ENCODE results near the gene IVNS1ABP. TPM values are rescaled to one million over a fixed set of nuclear protein-coding genes. Genes with fewer than 3 reads are reported as not detected.
A peak's percentile ranks its signal among the peaks of the same experiment; 100 is the strongest.

The IVNS1ABP gene
- total RNA-seq, 4 donors from 2014 or later = 50.5 to 174 (median 133) TPM

DNA sequence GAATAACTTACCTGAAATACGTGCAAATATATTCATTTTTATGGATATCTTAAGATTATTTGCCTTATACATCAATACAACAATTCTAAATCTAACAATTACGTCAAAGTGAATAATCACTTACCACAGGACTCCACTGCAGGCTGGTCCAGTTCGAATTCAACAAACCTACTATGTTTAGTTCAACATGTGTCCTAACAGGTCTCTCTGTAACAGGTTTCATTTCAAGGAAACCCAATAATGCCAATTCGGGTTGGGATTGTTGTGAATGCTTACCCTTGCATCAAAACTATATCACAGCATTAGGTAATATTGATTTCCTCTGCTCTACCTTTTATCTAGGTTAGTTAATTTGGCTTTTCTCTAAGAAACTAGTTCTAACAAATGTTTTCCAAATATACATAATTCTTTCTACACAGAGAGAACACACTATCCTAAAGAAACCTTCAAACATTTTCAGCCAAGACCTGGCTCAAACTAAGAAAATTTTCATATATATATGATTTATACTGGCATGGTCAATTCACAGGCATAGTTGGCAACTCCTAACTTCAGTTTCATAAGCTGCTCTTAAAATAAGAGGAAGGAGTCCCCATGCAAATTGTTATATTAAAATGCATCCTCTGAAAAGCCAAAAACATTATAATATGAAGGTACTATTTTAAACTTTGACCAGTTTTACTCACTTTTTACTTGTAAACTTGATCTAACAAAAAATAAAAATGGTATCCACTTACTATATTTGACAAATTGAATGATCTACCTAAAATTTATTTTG lies 4.5 kb downstream of the IVNS1ABP start:
- no peak for TF ChIP-seq POLR2A (IDR thresholded peaks at IDR 0.05)
- TF ChIP-seq, protein P1, sequence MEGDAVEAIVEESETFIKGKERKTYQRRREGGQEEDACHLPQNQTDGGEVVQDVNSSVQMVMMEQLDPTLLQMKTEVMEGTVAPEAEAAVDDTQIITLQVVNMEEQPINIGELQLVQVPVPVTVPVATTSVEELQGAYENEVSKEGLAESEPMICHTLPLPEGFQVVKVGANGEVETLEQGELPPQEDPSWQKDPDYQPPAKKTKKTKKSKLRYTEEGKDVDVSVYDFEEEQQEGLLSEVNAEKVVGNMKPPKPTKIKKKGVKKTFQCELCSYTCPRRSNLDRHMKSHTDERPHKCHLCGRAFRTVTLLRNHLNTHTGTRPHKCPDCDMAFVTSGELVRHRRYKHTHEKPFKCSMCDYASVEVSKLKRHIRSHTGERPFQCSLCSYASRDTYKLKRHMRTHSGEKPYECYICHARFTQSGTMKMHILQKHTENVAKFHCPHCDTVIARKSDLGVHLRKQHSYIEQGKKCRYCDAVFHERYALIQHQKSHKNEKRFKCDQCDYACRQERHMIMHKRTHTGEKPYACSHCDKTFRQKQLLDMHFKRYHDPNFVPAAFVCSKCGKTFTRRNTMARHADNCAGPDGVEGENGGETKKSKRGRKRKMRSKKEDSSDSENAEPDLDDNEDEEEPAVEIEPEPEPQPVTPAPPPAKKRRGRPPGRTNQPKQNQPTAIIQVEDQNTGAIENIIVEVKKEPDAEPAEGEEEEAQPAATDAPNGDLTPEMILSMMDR (IDR thresholded peaks at IDR 0.05) = no peak
- no peak for TF ChIP-seq EP300 (IDR thresholded peaks at IDR 0.05; ENCODE audit: low read depth)
- TF ChIP-seq POLR2AphosphoS5 (IDR thresholded peaks at IDR 0.05) = no peak
- peaks cover 4 to 54% (median 42%) of the 10 kb centered on the region in 4 donors for H3K4me1 ChIP-seq
- 75 to 76% methylated on average over 3 to 4 of the region's 4 CpGs for WGBS, 2 donors (ENCODE audit: low coverage in 1 of 2)
- in situ Hi-C loops (cut with MboI; ENCODE audit: low pct_ligation_motif_present in 1 of 4, low pct_unique_long_range_greater_than_20kb in 1 of 4, low sequenced_read_pairs in 3 of 4) = loop anchor here in 1 of 4 donors (10.0 kb wide), 1 partner anchor 158 kb away; the partner anchor contains the start of genes SWT1 and TRMT1L
- H3K27me3 ChIP-seq = no peaks in the 10 kb centered on the region
- H3K9me3 ChIP-seq = no peaks in the 10 kb centered on the region
- H3K4me3 ChIP-seq = peak overlapping the region in 1 of 4 donors; percentile 5
- intact Hi-C loops (cut with DNase I; ENCODE audit: low total_unique reads) = no loop called here
- peaks cover 0 to 33% (median 9%) of the 10 kb centered on the region in 4 donors for H3K36me3 ChIP-seq
- H3K27ac ChIP-seq = no peak overlapping the region
- no peak for DNase-seq

DNA sequence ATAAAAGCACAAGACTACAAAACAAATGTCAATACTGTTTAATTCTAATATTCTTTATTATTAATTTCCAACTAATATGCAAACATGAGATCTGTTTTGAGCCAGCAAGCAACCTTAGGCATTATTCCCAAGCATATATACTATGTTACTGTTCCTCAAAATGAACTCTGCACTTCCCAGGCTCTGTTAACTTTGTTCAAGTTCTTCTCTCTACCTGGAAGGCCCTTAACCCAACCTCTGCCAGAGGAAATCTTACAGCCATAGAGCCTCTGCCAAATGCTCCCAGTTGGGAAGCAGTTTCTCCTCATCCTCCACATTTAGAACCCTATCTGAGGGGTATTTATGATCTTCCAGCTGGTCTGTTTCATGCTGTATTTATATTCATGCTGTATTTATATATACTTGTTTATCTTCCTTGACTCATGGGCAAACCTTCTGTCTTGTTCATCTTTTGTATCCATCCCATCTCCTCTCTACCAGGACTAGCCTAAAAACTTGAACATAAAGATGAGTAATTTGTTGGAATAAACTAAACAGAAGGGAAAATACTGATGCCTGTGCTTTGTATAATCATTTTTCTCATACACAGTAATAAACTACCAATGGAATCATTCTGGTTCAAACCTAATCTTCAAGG lies 5.3 kb downstream of the IVNS1ABP start:
- Histone ChIP-seq H3K27ac (no peak overlapping the region), H3K36me3 (peaks cover 0 to 40% (median 13%) of the 10 kb centered on the region in 4 donors), H3K4me3 (no peak overlapping the region), H3K4me1 (peaks cover 4 to 54% (median 42%) of the 10 kb centered on the region in 4 donors), H3K9me3 (no peaks in the 10 kb centered on the region), H3K27me3 (no peaks in the 10 kb centered on the region)
- TF ChIP-seq, protein P1 (IDR thresholded peaks at IDR 0.05) = no peak
- TF ChIP-seq POLR2AphosphoS5 (IDR thresholded peaks at IDR 0.05) (no peak), POLR2A (IDR thresholded peaks at IDR 0.05) (no peak), EP300 (IDR thresholded peaks at IDR 0.05; ENCODE audit: low read depth) (no peak)
- DNase-seq = no peak
- intact Hi-C loops (cut with DNase I; ENCODE audit: low total_unique reads) (no loop called here), in situ Hi-C loops (cut with MboI; ENCODE audit: low pct_ligation_motif_present in 1 of 4, low pct_unique_long_range_greater_than_20kb in 1 of 4, low sequenced_read_pairs in 3 of 4) (loop anchor here in 1 of 4 donors (10.0 kb wide), 1 partner anchor 157 kb away; the partner anchor contains the start of genes SWT1 and TRMT1L)

DNA sequence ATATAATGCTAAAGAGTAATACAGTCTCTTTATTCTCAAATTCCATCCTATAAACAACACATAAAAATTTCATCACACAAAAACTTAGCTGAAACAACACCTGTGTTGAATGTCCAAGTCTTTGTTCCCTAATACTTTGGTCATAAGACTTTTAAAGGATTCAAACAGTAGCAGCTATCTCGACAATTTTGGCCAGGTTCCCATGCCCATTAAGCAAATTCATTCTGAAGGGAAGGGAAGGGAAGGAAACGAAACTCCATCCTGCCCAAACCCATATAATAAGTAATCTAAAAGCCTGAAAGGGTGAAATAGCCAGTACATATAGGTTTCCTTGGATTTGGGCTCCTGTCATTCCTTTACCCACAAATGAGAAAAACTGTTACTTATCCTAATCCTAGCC lies 7.5 kb downstream of the IVNS1ABP start:
- no peaks in the 10 kb centered on the region for H3K9me3 ChIP-seq
- no peak for DNase-seq
- in situ Hi-C loops (cut with MboI; ENCODE audit: low pct_ligation_motif_present in 1 of 4, low pct_unique_long_range_greater_than_20kb in 1 of 4, low sequenced_read_pairs in 3 of 4) = no loop called here
- H3K27me3 ChIP-seq = no peaks in the 10 kb centered on the region
- H3K4me3 ChIP-seq = no peak overlapping the region
- WGBS, 2 donors (ENCODE audit: low coverage in 1 of 2) = 18 to 28% methylated on average over 2 of the region's 2 CpGs
- H3K4me1 ChIP-seq = peaks cover 2 to 42% (median 31%) of the 10 kb centered on the region in 4 donors
- H3K36me3 ChIP-seq = peaks cover 0 to 61% (median 23%) of the 10 kb centered on the region in 4 donors
- TF ChIP-seq POLR2AphosphoS5 (IDR thresholded peaks at IDR 0.05) = no peak
- TF ChIP-seq, protein P1 (IDR thresholded peaks at IDR 0.05) = no peak
- no peak for TF ChIP-seq POLR2A (IDR thresholded peaks at IDR 0.05)
- no peak for TF ChIP-seq EP300 (IDR thresholded peaks at IDR 0.05; ENCODE audit: low read depth)
- intact Hi-C loops (cut with DNase I; ENCODE audit: low total_unique reads) = no loop called here
- no peak overlapping the region for H3K27ac ChIP-seq

DNA sequence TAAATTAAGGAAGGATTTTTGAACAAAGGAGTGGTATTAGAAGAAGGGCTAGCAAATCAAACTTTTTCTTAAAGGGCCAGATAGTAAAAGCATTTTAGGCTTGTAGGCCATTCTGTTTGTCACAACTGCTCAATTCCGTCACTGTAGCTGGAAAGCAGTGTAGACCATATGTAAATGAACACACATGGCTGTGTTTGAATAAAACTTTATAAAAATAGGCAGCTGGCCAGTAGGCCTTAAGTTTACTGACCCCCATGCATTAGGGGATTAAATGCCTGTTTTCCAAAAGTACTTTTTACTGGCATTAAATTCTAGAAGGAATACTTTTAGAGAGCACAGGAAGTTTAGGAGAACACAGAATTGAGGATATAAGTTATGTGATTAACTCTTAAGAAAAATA lies 8.9 kb downstream of the IVNS1ABP start:
- Histone ChIP-seq H3K4me1 (peaks cover 0 to 28% (median 17%) of the 10 kb centered on the region in 4 donors), H3K27me3 (no peaks in the 10 kb centered on the region), H3K36me3 (peaks cover 0 to 75% (median 30%) of the 10 kb centered on the region in 4 donors), H3K4me3 (no peak overlapping the region), H3K27ac (no peak overlapping the region), H3K9me3 (no peaks in the 10 kb centered on the region)
- in situ Hi-C loops (cut with MboI; ENCODE audit: low pct_ligation_motif_present in 1 of 4, low pct_unique_long_range_greater_than_20kb in 1 of 4, low sequenced_read_pairs in 3 of 4) (no loop called here), intact Hi-C loops (cut with DNase I; ENCODE audit: low total_unique reads) (no loop called here)
- no peak for DNase-seq
- TF ChIP-seq POLR2A (IDR thresholded peaks at IDR 0.05) = no peak
- no peak for TF ChIP-seq EP300 (IDR thresholded peaks at IDR 0.05; ENCODE audit: low read depth)
- 89 to 97% methylated on average over 1 of the region's 1 CpG for WGBS, 2 donors (ENCODE audit: low coverage in 1 of 2)
